Caco-2 (cell line): ENCODE data around the gene NECTIN1. TPM values are rescaled to one million over a fixed set of nuclear protein-coding genes. Genes with fewer than 3 reads are reported as not detected.

ENCODE experiments used
- BruUV-seq: library from RNA; stranded (reverse); fragments of 400-500 nt; replicated peaks from 2 replicates; lab custom pipeline; 2021; lab: Mats Ljungman, UMichigan
- CTCF ChIA-PET: fragments of 300-600 bp; sonication (Branson Sonifier 250); formaldehyde crosslinking; loops from one replicate; lab custom pipeline; 2022; ENCODE audit warnings: antibody characterized with exemption; lab: Charles Lee
- POLR2A ChIA-PET: fragments of 300-600 bp; sonication (Branson Sonifier 250); formaldehyde crosslinking; loops from one replicate; lab custom pipeline; 2022; ENCODE audit warnings: antibody characterized with exemption; lab: Charles Lee
- DNase-seq, 2 experiments: peaks; one replicate each; pipeline versions ENCODE4 v3.0.0 to v3.0.0-alpha.2; 2020 to 2022
- H3K27me3 ChIP-seq: replicated peaks from 2 replicates; pipeline ENCODE4 v1.6.0; 2011; ENCODE audit warnings: low read length; ENCODE audit not compliant: control insufficient read depth, insufficient read depth
- H3K36me3 ChIP-seq: 2 replicates; pipeline ENCODE4 v1.5.1; 2011; ENCODE audit warnings: low read length; ENCODE audit not compliant: control insufficient read depth, insufficient read depth
- H3K4me1 ChIP-seq: fragments of 250-450 bp; sonication (Bioruptor Pico); 2 replicates; pipeline ENCODE4 v1.5.1; 2020; ENCODE audit warnings: mild to moderate bottlenecking
- H3K4me3 ChIP-seq: 2 replicates; pipeline ENCODE4 v1.5.1; 2011; ENCODE audit warnings: low read depth, mild to moderate bottlenecking, control low read depth, low read length
- H3K9me3 ChIP-seq: fragments of 250-450 bp; sonication (Bioruptor Pico); 2 replicates; pipeline ENCODE4 v1.5.1; 2020; ENCODE audit warnings: mild to moderate bottlenecking, moderate library complexity
- H3K27ac Mint-ChIP-seq: one replicate; pipeline ENCODE4 v1.8.0; 2022; ENCODE audit warnings: mixed read lengths; ENCODE audit not compliant: unreplicated experiment
- H3K27me3 Mint-ChIP-seq: one replicate; pipeline ENCODE4 v1.8.0; 2022; ENCODE audit warnings: mixed read lengths; ENCODE audit not compliant: insufficient read depth, unreplicated experiment
- H3K36me3 Mint-ChIP-seq: one replicate; pipeline ENCODE4 v1.8.0; 2022; ENCODE audit warnings: mild to moderate bottlenecking, mixed read lengths; ENCODE audit not compliant: insufficient read depth, unreplicated experiment
- H3K4me1 Mint-ChIP-seq: one replicate; pipeline ENCODE4 v1.8.0; 2022; ENCODE audit warnings: low read depth, mixed read lengths; ENCODE audit not compliant: unreplicated experiment
- H3K4me3 Mint-ChIP-seq: one replicate; pipeline ENCODE4 v1.8.0; 2022; ENCODE audit warnings: mild to moderate bottlenecking, moderate library complexity, mixed read lengths; ENCODE audit not compliant: unreplicated experiment
- H3K9me3 Mint-ChIP-seq: one replicate; pipeline ENCODE4 v1.8.0; 2022; ENCODE audit warnings: mixed read lengths; ENCODE audit not compliant: unreplicated experiment
- CTCF ChIP-seq, 2 experiments: fragments of 200-600 bp in 1 of 2; IDR thresholded peaks; 1 replicate in 1 of 2; 2 replicates in 1 of 2; pipeline versions ENCODE4 v1.5.1 to v1.8.0; 2011 to 2022; ENCODE audit warnings: antibody characterized with exemption in 1 of 2, control low read depth in 1 of 2, inconsistent platforms in 1 of 2, low read depth in 1 of 2, low read length in 1 of 2, mild to moderate bottlenecking in 1 of 2, moderate library complexity in 1 of 2; ENCODE audit not compliant: insufficient read depth in 1 of 2, severe bottlenecking in 1 of 2, unreplicated experiment in 1 of 2
- intact Hi-C: fragments of 100-400 bp; cut with micrococcal nuclease; formaldehyde crosslinking; loops from one replicate; pipeline ENCODE4 v1.10.0; 2022; ENCODE audit not compliant: unreplicated experiment
- total RNA-seq: library from RNA; stranded (reverse); gene quantifications from 2 replicates; pipeline ENCODE4 v1.2.3, GENCODE V29; 2022

Gene NECTIN1
- total RNA-seq, 1 experiment from 2014 or later: 60.1 TPM

GRCh38 chr11:119683783-119684182, 45.2 kb downstream of the NECTIN1 start:
- H3K4me3 ChIP-seq: no peak overlapping the region
- CTCF ChIA-PET: interaction anchor here (3.0 kb wide), 1 partner anchor 46 kb away, joined by 23 read pairs; the partner anchor contains the start of gene NECTIN1

GRCh38 chr11:119681361-119681910, 47.6 kb downstream of the NECTIN1 start:
- H3K4me1 Mint-ChIP-seq: no peaks in the 10 kb centered on the region
- Histone ChIP-seq H3K4me1 (peaks cover 8% of the 10 kb centered on the region; the same call in 1 of the 2 replicates), H3K4me3 (no peak overlapping the region), H3K27me3 (no peaks in the 10 kb centered on the region), H3K9me3 (peaks cover 14% of the 10 kb centered on the region; the same call in 1 of the 2 replicates), H3K36me3 (peaks cover 8% of the 10 kb centered on the region)
- peaks cover 10% of the 10 kb centered on the region for H3K9me3 Mint-ChIP-seq
- H3K27ac Mint-ChIP-seq: peak overlapping the region; percentile 5
- POLR2A ChIA-PET: interaction anchor here (0.5 kb wide), 1 partner anchor 41 kb away, joined by 4 read pairs; no protein-coding TSS in a partner anchor
- BruUV-seq: no TSS peak
- intact Hi-C loops: loop anchor here (5.0 kb wide), 1 partner anchor 46 kb away; the partner anchor contains the start of gene NECTIN1
- peaks cover 7% of the 10 kb centered on the region for H3K36me3 Mint-ChIP-seq
- no peak for DNase-seq
- H3K27me3 Mint-ChIP-seq: no peaks in the 10 kb centered on the region
- peak in 1 of 2 experiments; percentile 18 for TF ChIP-seq CTCF (IDR thresholded peaks at IDR 0.05; ENCODE audit: insufficient read depth in 1 of 2, low read depth in 1 of 2, low read length in 1 of 2, severe bottlenecking in 1 of 2, unreplicated experiment in 1 of 2)
- no peak overlapping the region for H3K4me3 Mint-ChIP-seq
- CTCF ChIA-PET: interaction anchor here (0.6 to 3.0 kb wide), 3 partner anchors 32 to 234 kb away, joined by 3 to 23 read pairs (median 3); partner anchors contain the start of gene NECTIN1

More at GRCh38 chr11:119683783-119684182, 45.2 kb downstream of the NECTIN1 start:
- Mint-ChIP-seq H3K4me3 (no peak overlapping the region), H3K9me3 (no peaks in the 10 kb centered on the region), H3K4me1 (no peaks in the 10 kb centered on the region), H3K27me3 (no peaks in the 10 kb centered on the region), H3K36me3 (no peaks in the 10 kb centered on the region), H3K27ac (no peak overlapping the region)
- TF ChIP-seq CTCF (IDR thresholded peaks at IDR 0.05; ENCODE audit: insufficient read depth in 1 of 2, low read depth in 1 of 2, low read length in 1 of 2, severe bottlenecking in 1 of 2, unreplicated experiment in 1 of 2): no peak
- peaks cover 8% of the 10 kb centered on the region; the same call in 1 of the 2 replicates for H3K4me1 ChIP-seq
- POLR2A ChIA-PET: no interaction called here
- DNase-seq: no peak
- H3K9me3 ChIP-seq: no peaks in the 10 kb centered on the region
- no peaks in the 10 kb centered on the region for H3K27me3 ChIP-seq
- H3K36me3 ChIP-seq: no peaks in the 10 kb centered on the region
- intact Hi-C loops: loop anchor here (5.0 kb wide), 1 partner anchor 44 kb away; the partner anchor contains the start of gene NECTIN1
- BruUV-seq: no TSS peak

- no peak overlapping the region for H3K27ac Mint-ChIP-seq
- peaks cover 8% of the 10 kb centered on the region; the same call in 1 of the 2 replicates for H3K4me1 ChIP-seq
- no peaks in the 10 kb centered on the region for H3K27me3 Mint-ChIP-seq
- peaks cover 7% of the 10 kb centered on the region for H3K36me3 Mint-ChIP-seq
- H3K4me1 Mint-ChIP-seq: no peaks in the 10 kb centered on the region
- H3K4me3 ChIP-seq: no peak overlapping the region
- no peak overlapping the region for H3K4me3 Mint-ChIP-seq
- POLR2A ChIA-PET: interaction anchor here (0.5 kb wide), 1 partner anchor 42 kb away, joined by 4 read pairs; no protein-coding TSS in a partner anchor
- CTCF ChIA-PET: interaction anchor here (0.6 to 1.2 kb wide), 2 partner anchors 32 to 235 kb away, joined by 3 read pairs; no protein-coding TSS in a partner anchor
- BruUV-seq: no TSS peak
- TF ChIP-seq CTCF (IDR thresholded peaks at IDR 0.05; ENCODE audit: insufficient read depth in 1 of 2, low read depth in 1 of 2, low read length in 1 of 2, severe bottlenecking in 1 of 2, unreplicated experiment in 1 of 2): no peak
- H3K9me3 Mint-ChIP-seq: peaks cover 10% of the 10 kb centered on the region
- peaks cover 14% of the 10 kb centered on the region; the same call in 1 of the 2 replicates for H3K9me3 ChIP-seq
- intact Hi-C loops: loop anchor here (5.0 kb wide), 1 partner anchor 47 kb away; the partner anchor contains the start of gene NECTIN1
- DNase-seq: no peak
- H3K36me3 ChIP-seq: peaks cover 10% of the 10 kb centered on the region
- no peaks in the 10 kb centered on the region for H3K27me3 ChIP-seq
Observed at GRCh38 chr11:119680541-119681360, 48.2 kb downstream of the NECTIN1 start.
